ENCODE data around the gene SGCD. TPM values are rescaled to one million over a fixed set of nuclear protein-coding genes. Genes with fewer than 3 reads are reported as not detected.

The SGCD gene
- total and polyA plus RNA-seq, 2 experiments from 2014 or later = 69.7 to 71.2 TPM

DNA sequence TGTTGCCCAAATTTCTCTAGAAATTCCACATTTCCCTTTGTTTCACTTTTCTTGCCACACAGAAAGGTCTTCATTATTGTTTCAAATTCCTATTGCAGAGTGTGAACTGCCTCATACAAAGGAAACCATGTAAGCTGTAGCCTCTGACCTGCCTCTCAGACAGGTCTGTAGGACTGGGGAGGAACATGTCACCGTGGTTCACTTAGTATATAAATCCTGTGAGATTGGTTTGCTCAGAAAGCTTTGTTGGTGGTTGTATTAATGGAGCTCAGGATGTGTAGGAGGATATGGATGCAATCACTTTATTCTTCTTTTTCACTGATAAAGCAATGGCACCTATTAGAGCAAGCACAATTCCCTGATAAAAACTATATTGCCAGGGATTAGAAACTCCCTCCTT is 4.2 kb downstream of the SGCD start:
- no peak overlapping the region for H3K4me2 ChIP-seq (ENCODE audit: unreplicated experiment)
- H3K9me2 ChIP-seq (ENCODE audit: insufficient read depth) = no peaks in the 10 kb centered on the region
- in situ Hi-C loops (cut with MboI) = loop anchor here (10.0 kb wide), 1 partner anchor 484 kb away; no protein-coding TSS in a partner anchor
- H3K9me3 ChIP-seq (ENCODE audit: low read depth) = no peaks in the 10 kb centered on the region
- peaks cover 78% of the 10 kb centered on the region for H3K79me2 ChIP-seq (ENCODE audit: insufficient read depth)
- 0% methylated on average over 1 of the region's 1 CpG for WGBS, 2 experiments (ENCODE audit: low coverage in 1 of 2, low lambda C conversion rate in 2 of 2, missing lambda C conversion rate in 2 of 2)
- no peak overlapping the region for H3K9ac ChIP-seq
- H3F3A ChIP-seq (ENCODE audit: insufficient read depth) = peaks cover 36% of the 10 kb centered on the region
- peaks cover 29% of the 10 kb centered on the region for H3K4me1 ChIP-seq (ENCODE audit: insufficient read depth)
- peaks cover 23% of the 10 kb centered on the region for H3K36me3 ChIP-seq (ENCODE audit: low read depth)
- H4K20me1 ChIP-seq (ENCODE audit: insufficient read depth) = no peaks in the 10 kb centered on the region
- no peak overlapping the region for H2AFZ ChIP-seq
- no peak overlapping the region for H3K4me3 ChIP-seq
- DNase-seq = no peak
- no peaks in the 10 kb centered on the region for H3K27me3 ChIP-seq (replicated peaks; ENCODE audit: insufficient read depth)
- TF ChIP-seq EZH2 (IDR thresholded peaks at IDR 0.05; ENCODE audit: insufficient read depth, poor library complexity, severe bottlenecking) (no peak), EZH2phosphoT487 (IDR thresholded peaks at IDR 0.05; ENCODE audit: insufficient read depth, low read depth) (no peak)
- no peak overlapping the region for H3K27ac ChIP-seq

DNA sequence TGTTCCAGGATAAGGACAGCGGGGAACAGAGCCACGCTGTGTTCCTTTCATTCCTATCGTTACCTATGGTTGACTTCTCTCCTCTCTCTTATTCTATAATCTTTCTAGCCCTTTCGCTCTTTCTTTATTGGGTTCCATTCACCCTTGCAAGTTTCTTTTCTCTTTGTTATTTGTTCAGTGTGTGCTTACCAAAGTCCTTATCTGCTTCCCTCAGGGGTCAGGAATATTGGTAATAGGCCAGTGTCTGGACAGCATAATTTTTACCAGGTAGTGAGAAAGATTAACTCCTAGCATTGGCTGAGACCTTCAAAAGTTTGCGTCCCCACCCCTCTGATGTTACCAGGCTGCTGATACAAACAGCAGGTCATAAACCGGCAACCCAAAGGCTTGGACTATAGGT is 4.9 kb downstream of the SGCD start:
- TF ChIP-seq EZH2phosphoT487 (IDR thresholded peaks at IDR 0.05; ENCODE audit: insufficient read depth, low read depth) (no peak), EZH2 (IDR thresholded peaks at IDR 0.05; ENCODE audit: insufficient read depth, poor library complexity, severe bottlenecking) (no peak)
- H4K20me1 ChIP-seq (ENCODE audit: insufficient read depth) = no peaks in the 10 kb centered on the region
- 96 to 99% methylated on average over 6 of the region's 6 CpGs for WGBS, 2 experiments (ENCODE audit: low coverage in 1 of 2, low lambda C conversion rate in 2 of 2, missing lambda C conversion rate in 2 of 2)
- H3K4me3 ChIP-seq = no peak overlapping the region
- H3K36me3 ChIP-seq (ENCODE audit: low read depth) = peaks cover 23% of the 10 kb centered on the region
- in situ Hi-C loops (cut with MboI) = loop anchor here (10.0 kb wide), 1 partner anchor 483 kb away; no protein-coding TSS in a partner anchor
- H3K9me2 ChIP-seq (ENCODE audit: insufficient read depth) = no peaks in the 10 kb centered on the region
- DNase-seq = no peak
- no peak overlapping the region for H3K4me2 ChIP-seq (ENCODE audit: unreplicated experiment)
- H3K79me2 ChIP-seq (ENCODE audit: insufficient read depth) = peaks cover 85% of the 10 kb centered on the region
- no peaks in the 10 kb centered on the region for H3K9me3 ChIP-seq (ENCODE audit: low read depth)
- H3F3A ChIP-seq (ENCODE audit: insufficient read depth) = peaks cover 31% of the 10 kb centered on the region
- H3K27me3 ChIP-seq (replicated peaks; ENCODE audit: insufficient read depth) = no peaks in the 10 kb centered on the region
- no peak overlapping the region for H3K9ac ChIP-seq
- no peak overlapping the region for H2AFZ ChIP-seq
- H3K27ac ChIP-seq = no peak overlapping the region
- peaks cover 24% of the 10 kb centered on the region for H3K4me1 ChIP-seq (ENCODE audit: insufficient read depth)

DNA sequence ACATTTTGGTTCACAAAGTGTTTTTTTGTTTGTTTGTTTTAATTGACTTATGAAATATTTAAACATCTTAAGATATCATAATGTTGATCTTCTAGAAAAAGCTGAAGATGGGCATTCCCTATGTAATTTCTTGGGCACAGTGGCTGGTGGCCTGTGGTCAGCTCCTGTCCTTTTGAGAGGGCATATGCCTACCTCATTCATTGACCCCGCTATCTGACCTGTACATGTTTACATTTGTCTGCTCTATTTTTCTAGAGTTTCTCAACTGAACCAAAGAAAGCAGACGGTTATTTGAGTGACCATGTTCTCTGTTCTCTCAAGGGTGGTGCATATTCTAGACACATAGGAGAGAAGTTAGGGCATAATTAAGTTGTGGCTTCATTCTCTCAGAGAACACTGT is 5.3 kb downstream of the SGCD start:
- DNase-seq = no peak
- Histone ChIP-seq H3K4me1 (ENCODE audit: insufficient read depth) (peaks cover 24% of the 10 kb centered on the region), H3K9me2 (ENCODE audit: insufficient read depth) (no peaks in the 10 kb centered on the region), H3K9me3 (ENCODE audit: low read depth) (no peaks in the 10 kb centered on the region), H3K4me3 (no peak overlapping the region), H3K36me3 (ENCODE audit: low read depth) (peaks cover 23% of the 10 kb centered on the region), H3K79me2 (ENCODE audit: insufficient read depth) (peaks cover 89% of the 10 kb centered on the region), H3K4me2 (ENCODE audit: unreplicated experiment) (no peak overlapping the region), H3K27ac (no peak overlapping the region), H3K27me3 (replicated peaks; ENCODE audit: insufficient read depth) (no peaks in the 10 kb centered on the region), H3K9ac (no peak overlapping the region), H4K20me1 (ENCODE audit: insufficient read depth) (no peaks in the 10 kb centered on the region), H3F3A (ENCODE audit: insufficient read depth) (peaks cover 29% of the 10 kb centered on the region), H2AFZ (no peak overlapping the region)
- in situ Hi-C loops (cut with MboI) = loop anchor here (10.0 kb wide), 1 partner anchor 483 kb away; no protein-coding TSS in a partner anchor
- TF ChIP-seq EZH2phosphoT487 (IDR thresholded peaks at IDR 0.05; ENCODE audit: insufficient read depth, low read depth) = no peak
- TF ChIP-seq EZH2 (IDR thresholded peaks at IDR 0.05; ENCODE audit: insufficient read depth, poor library complexity, severe bottlenecking) = no peak
- WGBS, 2 experiments (ENCODE audit: low coverage in 1 of 2, low lambda C conversion rate in 2 of 2, missing lambda C conversion rate in 2 of 2) = 75 to 81% methylated on average over 2 of the region's 2 CpGs

DNA sequence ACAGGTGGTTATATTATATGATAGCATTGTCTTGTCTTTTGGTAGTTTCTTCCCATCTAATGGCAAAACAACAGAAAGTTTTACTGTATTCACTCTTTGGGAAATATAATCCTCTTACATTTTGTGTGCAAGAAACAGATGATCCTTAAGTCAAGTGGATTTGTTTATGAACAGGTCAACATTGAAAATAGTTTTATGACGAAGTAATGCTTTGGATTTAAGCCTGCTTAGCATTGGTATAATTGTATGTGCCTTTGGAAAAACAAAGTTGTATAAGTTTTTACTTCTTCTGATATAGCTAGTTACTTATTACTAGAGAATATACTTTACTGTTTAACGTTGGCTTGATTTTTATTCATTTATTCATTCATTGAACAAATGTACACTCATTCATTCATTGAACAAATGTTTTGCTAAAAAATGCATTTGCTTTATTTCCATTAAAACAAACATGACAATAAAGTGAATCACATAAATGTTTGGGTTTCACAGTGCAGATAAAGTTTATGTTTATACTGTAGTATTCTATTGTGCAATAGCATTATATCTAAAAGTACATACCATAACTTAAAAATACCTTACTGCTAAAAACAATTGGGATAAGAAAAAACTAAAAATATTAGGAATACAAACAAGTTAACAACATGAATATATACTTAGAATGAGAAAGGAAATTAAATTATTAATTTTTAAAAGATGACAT is 12.3 kb downstream of the SGCD start:
- no peak for DNase-seq
- Histone ChIP-seq H3K9ac (no peak overlapping the region), H3K9me2 (ENCODE audit: insufficient read depth) (peaks cover 5% of the 10 kb centered on the region; the same call in 1 of the 2 replicates), H3K79me2 (ENCODE audit: insufficient read depth) (peaks cover 40% of the 10 kb centered on the region), H3F3A (ENCODE audit: insufficient read depth) (peaks cover 6% of the 10 kb centered on the region; the same call in 1 of the 2 replicates), H3K4me1 (ENCODE audit: insufficient read depth) (peaks cover 7% of the 10 kb centered on the region; the same call in 1 of the 2 replicates), H3K27ac (no peak overlapping the region), H3K27me3 (replicated peaks; ENCODE audit: insufficient read depth) (no peaks in the 10 kb centered on the region), H3K4me2 (ENCODE audit: unreplicated experiment) (no peak overlapping the region), H3K9me3 (ENCODE audit: low read depth) (no peaks in the 10 kb centered on the region), H3K36me3 (ENCODE audit: low read depth) (peaks cover 6% of the 10 kb centered on the region; the same call in 1 of the 2 replicates), H2AFZ (no peak overlapping the region), H3K4me3 (no peak overlapping the region), H4K20me1 (ENCODE audit: insufficient read depth) (no peaks in the 10 kb centered on the region)
- in situ Hi-C loops (cut with MboI) = loop anchor here (10.0 kb wide), 1 partner anchor 476 kb away; no protein-coding TSS in a partner anchor
- no peak for TF ChIP-seq EZH2phosphoT487 (IDR thresholded peaks at IDR 0.05; ENCODE audit: insufficient read depth, low read depth)
- no peak for TF ChIP-seq EZH2 (IDR thresholded peaks at IDR 0.05; ENCODE audit: insufficient read depth, poor library complexity, severe bottlenecking)
- WGBS, 2 experiments (ENCODE audit: low coverage in 1 of 2, low lambda C conversion rate in 2 of 2, missing lambda C conversion rate in 2 of 2) = 90 to 93% methylated on average over 2 of the region's 2 CpGs

All from GM23248 (cell line).